Fibroblast of villous mesenchyme (primary cell): ENCODE data around the gene STK39. TPM values are rescaled to one million over a fixed set of nuclear protein-coding genes. Genes with fewer than 3 reads are reported as not detected.

Experiments
- DNase-seq: peaks from one replicate; pipeline ENCODE4 v3.0.0-alpha.2; 2010; ENCODE audit warnings: low read depth
- H3K4me3 ChIP-seq: 2 replicates; pipeline ENCODE4 v1.5.1; 2011; ENCODE audit warnings: low read depth, mild to moderate bottlenecking, low read length
- total RNA-seq: library from RNA; depleted of rRNA; stranded (reverse); fragments of >200 nt; gene quantifications from 2 replicates; pipeline ENCODE4 v1.2.3, GENCODE V29; 2012
- TF ChIP-seq, protein P1 (sequence below): IDR thresholded peaks from 2 replicates; pipeline ENCODE4 v1.5.1; 2012; ENCODE audit warnings: low read depth, mild to moderate bottlenecking, low read length; ENCODE audit not compliant: insufficient read depth

Gene STK39
- total RNA-seq, 1 donor = 27.2 TPM

GRCh38 chr2:167965907-167966761 is 281.3 kb downstream of the STK39 start:
- H3K4me3 ChIP-seq = no peak overlapping the region
- TF ChIP-seq, protein P1, sequence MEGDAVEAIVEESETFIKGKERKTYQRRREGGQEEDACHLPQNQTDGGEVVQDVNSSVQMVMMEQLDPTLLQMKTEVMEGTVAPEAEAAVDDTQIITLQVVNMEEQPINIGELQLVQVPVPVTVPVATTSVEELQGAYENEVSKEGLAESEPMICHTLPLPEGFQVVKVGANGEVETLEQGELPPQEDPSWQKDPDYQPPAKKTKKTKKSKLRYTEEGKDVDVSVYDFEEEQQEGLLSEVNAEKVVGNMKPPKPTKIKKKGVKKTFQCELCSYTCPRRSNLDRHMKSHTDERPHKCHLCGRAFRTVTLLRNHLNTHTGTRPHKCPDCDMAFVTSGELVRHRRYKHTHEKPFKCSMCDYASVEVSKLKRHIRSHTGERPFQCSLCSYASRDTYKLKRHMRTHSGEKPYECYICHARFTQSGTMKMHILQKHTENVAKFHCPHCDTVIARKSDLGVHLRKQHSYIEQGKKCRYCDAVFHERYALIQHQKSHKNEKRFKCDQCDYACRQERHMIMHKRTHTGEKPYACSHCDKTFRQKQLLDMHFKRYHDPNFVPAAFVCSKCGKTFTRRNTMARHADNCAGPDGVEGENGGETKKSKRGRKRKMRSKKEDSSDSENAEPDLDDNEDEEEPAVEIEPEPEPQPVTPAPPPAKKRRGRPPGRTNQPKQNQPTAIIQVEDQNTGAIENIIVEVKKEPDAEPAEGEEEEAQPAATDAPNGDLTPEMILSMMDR = no peak
- no peak for DNase-seq

DNA sequence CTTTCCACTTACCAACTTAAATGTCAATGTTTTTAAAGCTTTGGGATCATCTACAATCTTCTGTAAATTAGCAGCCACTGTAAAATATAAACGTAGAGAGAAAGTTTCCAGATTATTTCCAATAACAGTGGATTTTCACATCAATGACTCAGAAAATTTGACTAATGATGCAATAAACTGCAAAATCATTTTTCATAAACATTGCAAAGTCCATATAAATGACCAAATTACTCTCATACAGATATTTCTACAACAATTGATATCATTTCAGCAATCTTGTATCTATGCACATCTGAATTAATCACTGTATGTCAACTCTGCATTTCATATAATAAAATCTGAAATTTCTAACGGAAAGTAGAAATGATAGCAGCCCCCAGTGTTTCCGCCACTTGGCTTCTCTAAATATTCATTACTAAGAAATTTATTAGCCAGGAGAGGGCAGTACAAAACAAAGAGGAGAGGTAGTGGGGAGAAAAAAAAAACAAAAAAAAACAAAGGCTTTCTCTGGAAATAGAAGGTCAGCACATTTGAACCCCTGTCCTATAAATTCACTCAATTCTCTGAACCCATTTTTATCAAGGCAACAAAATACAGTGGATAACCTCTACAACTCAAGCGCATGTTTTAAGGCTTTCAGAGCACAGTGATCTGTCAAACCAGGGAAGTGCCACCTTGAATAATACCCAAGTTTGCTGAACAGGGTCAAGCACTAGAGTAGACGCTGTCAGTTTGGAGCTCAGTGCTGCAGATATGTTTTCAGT is 282.6 kb downstream of the STK39 start:
- DNase-seq = peak; percentile 30
- TF ChIP-seq, protein P1 = peak; percentile 39
- H3K4me3 ChIP-seq = no peak overlapping the region

DNA sequence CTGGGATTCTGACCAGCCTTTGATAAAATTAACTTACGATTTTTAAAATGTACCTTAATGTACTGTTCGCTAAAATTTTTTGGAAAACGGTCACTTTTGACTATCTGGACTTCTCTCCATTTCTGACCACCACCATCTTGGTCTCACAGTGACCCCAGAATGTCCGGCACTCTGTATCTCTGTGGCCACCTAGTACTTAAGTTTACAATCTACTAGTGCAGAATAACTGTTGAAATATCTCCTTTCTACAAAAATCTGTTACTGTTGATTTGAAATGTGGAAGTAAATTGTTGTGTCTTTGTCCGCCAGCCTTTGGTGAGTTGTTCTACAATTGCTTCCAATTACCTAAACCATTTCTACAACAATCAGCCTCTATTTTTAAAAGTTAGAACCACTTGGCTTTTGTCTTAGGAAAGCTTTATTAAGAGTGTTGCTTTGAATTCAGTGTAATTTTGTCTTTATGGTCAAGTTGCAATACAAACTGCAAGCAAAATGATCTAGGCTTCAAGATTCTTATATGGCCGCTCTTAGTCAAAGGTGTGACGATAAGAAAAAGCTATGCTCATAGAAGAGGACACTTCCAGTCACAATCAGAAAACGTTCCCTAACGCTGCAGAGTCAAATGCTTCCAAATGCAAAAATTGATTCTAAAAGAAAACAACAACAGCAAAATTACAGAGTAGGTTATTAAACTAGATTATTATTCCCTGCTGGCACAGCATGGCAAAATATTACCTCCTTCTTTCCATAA is 283.3 kb downstream of the STK39 start:
- no peak for DNase-seq
- TF ChIP-seq, protein P1 = no peak
- H3K4me3 ChIP-seq = no peak overlapping the region

- no peak for DNase-seq
- TF ChIP-seq, protein P1 = no peak
- H3K4me3 ChIP-seq = no peak overlapping the region
Observed at GRCh38 chr2:167962436-167963226, 284.8 kb downstream of the STK39 start.

DNA sequence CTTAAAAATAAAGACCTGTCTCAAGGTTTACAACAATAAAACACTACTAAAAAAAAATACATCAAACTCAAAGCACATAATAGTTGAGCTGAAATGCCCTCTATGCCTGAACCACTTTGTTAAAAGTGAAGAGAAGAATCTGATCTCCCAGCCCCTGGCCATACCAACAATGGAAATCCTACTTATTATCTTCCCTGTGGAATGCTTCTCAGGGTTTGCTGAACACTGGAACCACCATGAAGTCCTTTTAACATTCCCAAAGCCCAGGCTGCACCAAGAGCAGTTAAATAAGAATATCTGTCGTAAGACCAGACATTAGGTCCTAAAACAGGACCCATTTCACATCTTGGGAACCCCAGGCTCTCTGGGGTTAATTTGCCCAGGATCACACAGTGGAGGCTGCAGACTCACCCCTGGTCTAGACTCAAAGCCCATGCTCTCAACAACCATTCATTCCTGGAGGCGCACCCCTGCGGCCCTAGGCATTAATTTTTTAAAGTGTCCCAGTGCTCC is 285.8 kb downstream of the STK39 start:
- TF ChIP-seq, protein P1 = no peak
- no peak for DNase-seq
- H3K4me3 ChIP-seq = no peak overlapping the region
